ENCODE measurements around the gene CLK4.

Gene CLK4

GRCh38 chr5:178553517-178553916, 73.3 kb downstream of the CLK4 start:
- Histone ChIP-seq H3K36me3 (ENCODE audit: insufficient read depth) (no peaks in the 10 kb centered on the region), H4K20me1 (ENCODE audit: insufficient read depth) (no peaks in the 10 kb centered on the region), H3K27me3 (ENCODE audit: insufficient read depth, low read depth) (no peaks in the 10 kb centered on the region; the same call in 1 of the 2 replicates), H3K27ac (no peak overlapping the region), H3K79me2 (ENCODE audit: insufficient read depth, low read depth) (no peaks in the 10 kb centered on the region), H3K4me2 (no peak overlapping the region), H3K4me3 (IDR thresholded peaks at IDR 0.05; ENCODE audit: insufficient read depth, low read depth, low read length) (no peak overlapping the region), H3K4me1 (ENCODE audit: low read depth, poor library complexity, severe bottlenecking) (no peaks in the 10 kb centered on the region), H2AFZ (ENCODE audit: low read depth) (no peak overlapping the region), H3K9ac (no peak overlapping the region)
- no peak for TF ChIP-seq CTCF (conservative IDR thresholded peaks at IDR 0.05; ENCODE audit: low read depth, low read length)
